Fibroblast of pulmonary artery (primary cell): Measurements from ENCODE around the gene FBXL13.
"Not testable (repeated sequence)": the region's sequence is repeated elsewhere in the genome, so short reads cannot be mapped to it uniquely, and the experiment has no call there.

Experiments used
- DNase-seq: peaks from one replicate; pipeline ENCODE4 v3.0.0-alpha.2; 2010; ENCODE audit warnings: low read depth
- H3K4me3 ChIP-seq: replicated peaks from 2 replicates; pipeline ENCODE4 v1.5.1; 2011; ENCODE audit warnings: low read depth, mild to moderate bottlenecking, control low read depth, low read length, moderate library complexity
- CTCF ChIP-seq: IDR thresholded peaks from 2 replicates; pipeline ENCODE4 v1.5.1; 2011; ENCODE audit warnings: mild to moderate bottlenecking, control low read depth, low read length, inconsistent platforms; ENCODE audit errors: missing control alignments

FBXL13 gene

GRCh38 chr7:103097041-103097440 lies 22.4 kb upstream of the FBXL13 start:
- H3K4me3 ChIP-seq, result no peak overlapping the region
- no peak for DNase-seq
- TF ChIP-seq CTCF, result no peak

GRCh38 chr7:103095558-103095957 lies 21.0 kb upstream of the FBXL13 start:
- not testable (repeated sequence) for H3K4me3 ChIP-seq, DNase-seq

GRCh38 chr7:103094102-103094501 lies 19.5 kb upstream of the FBXL13 start:
- DNase-seq, result peak; percentile 14
- no peak overlapping the region for H3K4me3 ChIP-seq
- no peak for TF ChIP-seq CTCF

- no peak overlapping the region for H3K4me3 ChIP-seq
- no peak for DNase-seq
- TF ChIP-seq CTCF, result no peak
Observed at GRCh38 chr7:103093429-103093828, 18.8 kb upstream of the FBXL13 start.

GRCh38 chr7:103092321-103092720 lies 17.7 kb upstream of the FBXL13 start:
- H3K4me3 ChIP-seq, DNase-seq: not testable (repeated sequence)

GRCh38 chr7:103083210-103083609 lies 8.6 kb upstream of the FBXL13 start:
- no peak for TF ChIP-seq CTCF
- H3K4me3 ChIP-seq, result no peak overlapping the region
- DNase-seq, result no peak

GRCh38 chr7:103082497-103082896 lies 7.9 kb upstream of the FBXL13 start:
- TF ChIP-seq CTCF, result no peak
- no peak for DNase-seq
- H3K4me3 ChIP-seq, result no peak overlapping the region

GRCh38 chr7:103080923-103081322 lies 6.3 kb upstream of the FBXL13 start:
- TF ChIP-seq CTCF, result no peak
- no peak overlapping the region for H3K4me3 ChIP-seq
- DNase-seq, result no peak
